Measurements from ENCODE around the gene RREB1.
"Not testable (repeated sequence)": the region's sequence is repeated elsewhere in the genome, so short reads cannot be mapped to it uniquely, and the experiment has no call there.

The RREB1 gene

GRCh38 chr6:7267466-7268091, 159.8 kb downstream of the RREB1 start:
- DNase-seq: no peak

GRCh38 chr6:7268362-7268761, 160.6 kb downstream of the RREB1 start:
- DNase-seq: no peak

GRCh38 chr6:7268816-7269555, 161.2 kb downstream of the RREB1 start:
- no peak for DNase-seq

GRCh38 chr6:7269816-7270215, 162.1 kb downstream of the RREB1 start:
- DNase-seq: no peak

GRCh38 chr6:7270320-7271204, 162.8 kb downstream of the RREB1 start:
- no peak for DNase-seq

- no peak for DNase-seq
These were observed 163.4 kb downstream of the RREB1 start for GRCh38 chr6:7271205-7271534.

- DNase-seq: no peak
These were observed 165.9 kb downstream of the RREB1 start for GRCh38 chr6:7273709-7274108.

GRCh38 chr6:7274525-7274924, 166.8 kb downstream of the RREB1 start:
- not testable (repeated sequence) for DNase-seq

- DNase-seq: no peak
These were observed 168.4 kb downstream of the RREB1 start for GRCh38 chr6:7276199-7276524.

- no peak for DNase-seq
These were observed 174.5 kb downstream of the RREB1 start for GRCh38 chr6:7282097-7282906.

GRCh38 chr6:7283676-7284075, 175.9 kb downstream of the RREB1 start:
- no peak for DNase-seq

- no peak for DNase-seq
These were observed 177.7 kb downstream of the RREB1 start for GRCh38 chr6:7285416-7285815.

GRCh38 chr6:7290079-7290478, 182.3 kb downstream of the RREB1 start:
- no peak for DNase-seq

- no peak for DNase-seq
These were observed 185.0 kb downstream of the RREB1 start for GRCh38 chr6:7292596-7293255.

- DNase-seq: no peak
These were observed 188.2 kb downstream of the RREB1 start for GRCh38 chr6:7295916-7296315.

- no peak for DNase-seq
These were observed 188.8 kb downstream of the RREB1 start for GRCh38 chr6:7296602-7297001.

GRCh38 chr6:7298113-7298512, 190.4 kb downstream of the RREB1 start:
- DNase-seq: no peak

- no peak for DNase-seq
These were observed 193.2 kb downstream of the RREB1 start for GRCh38 chr6:7300926-7301325.
